ENCODE measurements around the gene PRPF19.

GRCh38 chr11:60912223-60912850 lies 6.0 kb upstream of the PRPF19 start:
- no peak for TF ChIP-seq EZH2 (IDR thresholded peaks at IDR 0.05; ENCODE audit: low read length, missing control alignments)
- TF ChIP-seq CTCF (conservative IDR thresholded peaks at IDR 0.05 in 1 of 2, IDR thresholded peaks at IDR 0.05 in 1 of 2; ENCODE audit: low read depth in 1 of 2, low read length in 2 of 2), result no peak

Data from fibroblast of lung (primary cell).